Endothelial cell of umbilical vein (primary cell): Measurements from ENCODE around the gene SLC9A9. TPM values are rescaled to one million over a fixed set of nuclear protein-coding genes. Genes with fewer than 3 reads are reported as not detected.

Source experiments
- BruUV-seq: library from RNA; stranded (reverse); fragments of 400-500 nt; replicated peaks from 2 replicates; lab custom pipeline; 2021; lab: Mats Ljungman, UMichigan
- CTCF ChIA-PET: fragments of 300-600, 350-600 bp; sonication (Branson Sonifier 250); formaldehyde crosslinking; loops from one replicate; lab custom pipeline; 2021; ENCODE audit warnings: antibody characterized with exemption, inconsistent platforms; lab: Charles Lee
- POLR2A ChIA-PET: fragments of 300-600, 350-600 bp; sonication (Branson Sonifier 250); formaldehyde crosslinking; loops from one replicate; lab custom pipeline; 2021; ENCODE audit warnings: antibody characterized with exemption, inconsistent platforms; lab: Charles Lee
- DNase-seq: peaks from one replicate; pipeline ENCODE4 v3.0.0-alpha.2; 2011; ENCODE audit warnings: low read depth, low spot score
- FAIRE-seq: peaks from 2 replicates; lab custom pipeline; 2011; peaks lifted over from hg19 to GRCh38; lab: Jason Lieb, UNC
- H2AFZ ChIP-seq: 2 replicates; pipeline ENCODE4 v1.6.0; 2012; ENCODE audit warnings: low read depth, low read length, control low read depth, inconsistent platforms
- H3K27ac ChIP-seq: 2 replicates; pipeline ENCODE4 v1.5.1; 2011; ENCODE audit warnings: low read depth, mild to moderate bottlenecking, control low read depth, low read length, moderate library complexity; ENCODE audit not compliant: insufficient read depth
- H3K27me3 ChIP-seq, 2 experiments: 2 replicates each; pipeline versions ENCODE4 v1.6.0 to v1.6.1; 2011; ENCODE audit warnings: low read length in 2 of 2, mixed read lengths in 1 of 2; ENCODE audit not compliant: control insufficient read depth in 2 of 2, insufficient read depth in 2 of 2
- H3K36me3 ChIP-seq, 2 experiments: 2 replicates in 1 of 2; 3 replicates in 1 of 2; pipeline ENCODE4 v1.5.1; 2011; ENCODE audit warnings: low read length in 2 of 2, mild to moderate bottlenecking in 1 of 2, moderate library complexity in 1 of 2; ENCODE audit not compliant: control insufficient read depth in 2 of 2, insufficient read depth in 2 of 2; ENCODE audit errors: extremely low read depth in 1 of 2
- H3K4me1 ChIP-seq: 3 replicates; pipeline ENCODE4 v1.5.1; 2011; ENCODE audit warnings: mild to moderate bottlenecking, low read length; ENCODE audit not compliant: control insufficient read depth, insufficient read depth; ENCODE audit errors: extremely low read depth
- H3K4me2 ChIP-seq: 2 replicates; pipeline ENCODE4 v1.6.1; 2011; ENCODE audit warnings: low read length, control low read depth, mixed read lengths; ENCODE audit not compliant: insufficient read depth
- H3K4me3 ChIP-seq, 3 experiments: fragments of 200-600 bp in 1 of 3; sonication (generic), shearing (Covaris generic) in 1 of 3; replicated peaks in 1 of 3; 2 replicates each; pipeline ENCODE4 v1.5.1; 2011 to 2016; ENCODE audit warnings: control low read depth in 3 of 3, low read length in 3 of 3, mild to moderate bottlenecking in 2 of 3, inconsistent platforms in 1 of 3, low read depth in 1 of 3, moderate library complexity in 1 of 3; ENCODE audit not compliant: insufficient read depth in 1 of 3
- H3K79me2 ChIP-seq: 2 replicates; pipeline ENCODE4 v1.6.0; 2012; ENCODE audit warnings: low read length, inconsistent platforms; ENCODE audit not compliant: control insufficient read depth, insufficient read depth
- H3K9ac ChIP-seq: replicated peaks from 2 replicates; pipeline ENCODE3; 2011; ENCODE audit warnings: low read length, control low read depth; ENCODE audit not compliant: insufficient read depth; ENCODE audit errors: extremely low read depth
- H3K9me1 ChIP-seq: replicated peaks from 3 replicates; pipeline ENCODE4 v1.6.0; 2011; ENCODE audit warnings: mild to moderate bottlenecking, low read length; ENCODE audit not compliant: control insufficient read depth, insufficient read depth; ENCODE audit errors: extremely low read depth
- H3K9me3 ChIP-seq: replicated peaks from 2 replicates; pipeline ENCODE4 v1.5.1; 2012; ENCODE audit warnings: low read length, inconsistent platforms; ENCODE audit not compliant: control insufficient read depth, insufficient read depth
- H4K20me1 ChIP-seq: replicated peaks from 2 replicates; pipeline ENCODE3; 2011; ENCODE audit warnings: mild to moderate bottlenecking, low read length; ENCODE audit not compliant: control insufficient read depth, insufficient read depth; ENCODE audit errors: extremely low read depth
- EZH2 ChIP-seq: IDR thresholded peaks from 2 replicates; pipeline ENCODE4 v1.6.1; 2012; ENCODE audit warnings: borderline replicate concordance, low read depth, mild to moderate bottlenecking, moderate library complexity, low read length, inconsistent platforms; ENCODE audit not compliant: severe bottlenecking
- FOS ChIP-seq: IDR thresholded peaks from 2 replicates; pipeline ENCODE4 v1.6.1; 2011; ENCODE audit warnings: mild to moderate bottlenecking, low read length, moderate library complexity, borderline replicate concordance; ENCODE audit not compliant: insufficient read depth
- GATA2 ChIP-seq: IDR thresholded peaks from 2 replicates; pipeline ENCODE4 v1.7.0; 2011; ENCODE audit warnings: low read depth, mild to moderate bottlenecking, moderate library complexity, mixed read lengths, low read length; ENCODE audit not compliant: insufficient read length, insufficient read depth
- JUN ChIP-seq: IDR thresholded peaks from 2 replicates; pipeline ENCODE4 v1.6.1; 2011; ENCODE audit warnings: borderline replicate concordance, low read depth; ENCODE audit not compliant: insufficient read length, insufficient read depth
- MYC ChIP-seq: IDR thresholded peaks from one replicate; pipeline ENCODE4 v1.6.1; 2011; ENCODE audit warnings: mild to moderate bottlenecking, low read depth, low read length
- POLR2A ChIP-seq: IDR thresholded peaks from 2 replicates; pipeline ENCODE4 v1.6.1; 2012; ENCODE audit warnings: low read depth, mild to moderate bottlenecking, control low read depth, low read length
- POLR2AphosphoS5 ChIP-seq: IDR thresholded peaks from 2 replicates; pipeline ENCODE4 v1.6.1; 2012; ENCODE audit warnings: low read depth, mild to moderate bottlenecking, control low read depth, low read length, moderate library complexity; ENCODE audit not compliant: insufficient read depth
- dilution Hi-C: fragments of 300-500 bp; cut with MboI; formaldehyde crosslinking; loops from one replicate; pipeline ENCODE4 v1.15.0; 2019; ENCODE audit warnings: low sequenced_read_pairs; ENCODE audit not compliant: extremely low pct_ligation_motif_present
- intact Hi-C: fragments of 100-400 bp; cut with micrococcal nuclease; formaldehyde crosslinking; loops from one replicate; pipeline ENCODE4 v1.10.0; 2022
- polyA plus RNA-seq, 4 experiments: library from polyadenylated mRNA; depleted of rRNA in 3 of 4; stranded (reverse) in 3 of 4; unstranded in 1 of 4; fragments of >200 nt; gene quantifications; 2 replicates each; pipeline versions ENCODE4 v1.2.1 to v1.2.3, GENCODE V29; 2011 to 2012; ENCODE audit warnings: missing spikeins in 1 of 4
- total RNA-seq: library from RNA; stranded (reverse); gene quantifications from 2 replicates; pipeline ENCODE4 v1.2.3, GENCODE V29; 2021
- TF ChIP-seq, protein P1 (sequence below), 2 donors: IDR thresholded peaks; 1 replicate in 1 of 2; 2 replicates in 1 of 2; pipeline ENCODE4 v1.5.1; 2011; ENCODE audit warnings: low read length in 2 of 2, mild to moderate bottlenecking in 2 of 2, moderate library complexity in 2 of 2, control low read depth in 1 of 2, inconsistent platforms in 1 of 2, low read depth in 1 of 2; ENCODE audit not compliant: insufficient read depth in 1 of 2; ENCODE audit errors: extremely low read depth in 1 of 2
- TF ChIP-seq, protein P2 (sequence below): IDR thresholded peaks from 2 replicates; pipeline ENCODE4 v1.6.1; 2011; ENCODE audit not compliant: insufficient read depth, insufficient read length

The SLC9A9 gene
- total and polyA plus RNA-seq, 2 donors (not counting 3 experiments of a cell fraction or from before 2014, with no cell fraction given) = 1.5 to 1.8 TPM

GRCh38 chr3:143657391-143657790 is 190.9 kb downstream of the SLC9A9 start:
- intact Hi-C loops = no loop called here
- peaks cover 0 to 2% of the 10 kb centered on the region in 2 experiments for H3K27me3 ChIP-seq
- no TSS peak for BruUV-seq
- FAIRE-seq (no peak), DNase-seq (no peak)
- no peak overlapping the region for H3K9ac ChIP-seq
- TF ChIP-seq EZH2 (no peak), POLR2A (no peak), GATA2 (no peak), POLR2AphosphoS5 (no peak), FOS (no peak), JUN (no peak), MYC (no peak)
- TF ChIP-seq, protein P1, sequence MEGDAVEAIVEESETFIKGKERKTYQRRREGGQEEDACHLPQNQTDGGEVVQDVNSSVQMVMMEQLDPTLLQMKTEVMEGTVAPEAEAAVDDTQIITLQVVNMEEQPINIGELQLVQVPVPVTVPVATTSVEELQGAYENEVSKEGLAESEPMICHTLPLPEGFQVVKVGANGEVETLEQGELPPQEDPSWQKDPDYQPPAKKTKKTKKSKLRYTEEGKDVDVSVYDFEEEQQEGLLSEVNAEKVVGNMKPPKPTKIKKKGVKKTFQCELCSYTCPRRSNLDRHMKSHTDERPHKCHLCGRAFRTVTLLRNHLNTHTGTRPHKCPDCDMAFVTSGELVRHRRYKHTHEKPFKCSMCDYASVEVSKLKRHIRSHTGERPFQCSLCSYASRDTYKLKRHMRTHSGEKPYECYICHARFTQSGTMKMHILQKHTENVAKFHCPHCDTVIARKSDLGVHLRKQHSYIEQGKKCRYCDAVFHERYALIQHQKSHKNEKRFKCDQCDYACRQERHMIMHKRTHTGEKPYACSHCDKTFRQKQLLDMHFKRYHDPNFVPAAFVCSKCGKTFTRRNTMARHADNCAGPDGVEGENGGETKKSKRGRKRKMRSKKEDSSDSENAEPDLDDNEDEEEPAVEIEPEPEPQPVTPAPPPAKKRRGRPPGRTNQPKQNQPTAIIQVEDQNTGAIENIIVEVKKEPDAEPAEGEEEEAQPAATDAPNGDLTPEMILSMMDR (IDR thresholded peaks at IDR 0.05; ENCODE audit: extremely low read depth in 1 of 2, insufficient read depth in 1 of 2, low read depth in 1 of 2, low read length in 2 of 2) = no peak
- TF ChIP-seq, protein P2, sequence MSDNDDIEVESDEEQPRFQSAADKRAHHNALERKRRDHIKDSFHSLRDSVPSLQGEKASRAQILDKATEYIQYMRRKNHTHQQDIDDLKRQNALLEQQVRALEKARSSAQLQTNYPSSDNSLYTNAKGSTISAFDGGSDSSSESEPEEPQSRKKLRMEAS = no peak
- ChIA-PET POLR2A (no interaction called here), CTCF (interaction anchor here (5.5 kb wide), 1 partner anchor 17 kb away, joined by 38 read pairs; no protein-coding TSS in a partner anchor)
- no peak overlapping the region for H2AFZ ChIP-seq
- dilution Hi-C loops = no loop called here
- H3K4me1 ChIP-seq = no peaks in the 10 kb centered on the region
- no peaks in the 10 kb centered on the region for H4K20me1 ChIP-seq
- H3K36me3 ChIP-seq = no peaks in the 10 kb centered on the region
- no peak overlapping the region for H3K4me2 ChIP-seq
- H3K79me2 ChIP-seq = no peaks in the 10 kb centered on the region
- no peak overlapping the region for H3K4me3 ChIP-seq
- no peak overlapping the region for H3K27ac ChIP-seq
- H3K9me1 ChIP-seq = no peaks in the 10 kb centered on the region
- no peaks in the 10 kb centered on the region for H3K9me3 ChIP-seq
